Superior temporal gyrus (tissue), 1 donor: ENCODE results near the gene TPH2.
A peak's percentile ranks its signal among the peaks of the same experiment; 100 is the strongest.

Experiments used
- DNase-seq: peaks from one replicate; pipeline ENCODE4 v3.0.0-alpha.2; 2016; ENCODE audit errors: extremely low spot score

Gene TPH2

GRCh38 chr12:71938728-71939385 is at the start of gene TPH2:
TPH2 (plus strand) TSS chr12:71938845; CDS start chr12:71938987, 142 bp downstream.
- DNase-seq = peak; percentile 58

- DNase-seq = no peak
Observed at GRCh38 chr12:71890475-71890874, 48.2 kb upstream of the TPH2 start.

GRCh38 chr12:71892059-71892458 is 46.6 kb upstream of the TPH2 start:
- no peak for DNase-seq

GRCh38 chr12:71896205-71896882 is 42.3 kb upstream of the TPH2 start:
- DNase-seq = no peak

- DNase-seq = no peak
Observed at GRCh38 chr12:71900091-71900490, 38.6 kb upstream of the TPH2 start.

- no peak for DNase-seq
Observed at GRCh38 chr12:71904629-71905028, 34.0 kb upstream of the TPH2 start.

GRCh38 chr12:71935594-71935993 is 3.1 kb upstream of the TPH2 start:
- no peak for DNase-seq

GRCh38 chr12:71940068-71940467 is 1.4 kb downstream of the TPH2 start:
- no peak for DNase-seq

GRCh38 chr12:71941174-71941573 is 2.5 kb downstream of the TPH2 start:
- no peak for DNase-seq

- no peak for DNase-seq
Observed at GRCh38 chr12:71942259-71942658, 3.6 kb downstream of the TPH2 start.

GRCh38 chr12:71942703-71943102 is 4.1 kb downstream of the TPH2 start:
- DNase-seq = no peak

- no peak for DNase-seq
Observed at GRCh38 chr12:71945121-71945520, 6.5 kb downstream of the TPH2 start.

GRCh38 chr12:71945883-71946282 is 7.2 kb downstream of the TPH2 start:
- no peak for DNase-seq

- DNase-seq = peak; percentile 74
Observed at GRCh38 chr12:71947645-71948105, 9.0 kb downstream of the TPH2 start.

GRCh38 chr12:71948390-71948789 is 9.7 kb downstream of the TPH2 start:
- no peak for DNase-seq

- DNase-seq = no peak
Observed at GRCh38 chr12:71949646-71950045, 11.0 kb downstream of the TPH2 start.

GRCh38 chr12:71950404-71950803 is 11.8 kb downstream of the TPH2 start:
- no peak for DNase-seq

GRCh38 chr12:71950819-71951218 is 12.2 kb downstream of the TPH2 start:
- no peak for DNase-seq

GRCh38 chr12:71954083-71954778 is 15.6 kb downstream of the TPH2 start:
- DNase-seq = no peak

- no peak for DNase-seq
Observed at GRCh38 chr12:71954861-71955260, 16.2 kb downstream of the TPH2 start.

- no peak for DNase-seq
Observed at GRCh38 chr12:71955970-71956369, 17.3 kb downstream of the TPH2 start.

- DNase-seq = no peak
Observed at GRCh38 chr12:71958056-71958455, 19.4 kb downstream of the TPH2 start.

GRCh38 chr12:71958457-71958856 is 19.8 kb downstream of the TPH2 start:
- DNase-seq = no peak
